Ammon's horn (tissue), 1 donor: Measurements from ENCODE around the gene ZDHHC8.

ENCODE experiments used
- DNase-seq: peaks from one replicate; pipeline ENCODE4 v3.0.0-alpha.2; 2016; ENCODE audit warnings: low spot score

ZDHHC8 gene

GRCh38 chr22:20164863-20165262 is 33.3 kb downstream of the ZDHHC8 start:
- no peak for DNase-seq

- DNase-seq: no peak
These were observed 33.8 kb downstream of the ZDHHC8 start for GRCh38 chr22:20165421-20165820.

GRCh38 chr22:20165913-20166312 is 34.3 kb downstream of the ZDHHC8 start:
- DNase-seq: no peak

- DNase-seq: no peak
These were observed 35.1 kb downstream of the ZDHHC8 start for GRCh38 chr22:20166703-20167102.

- no peak for DNase-seq
These were observed 36.2 kb downstream of the ZDHHC8 start for GRCh38 chr22:20167643-20168322.

GRCh38 chr22:20169253-20169822 is 37.7 kb downstream of the ZDHHC8 start:
- DNase-seq: no peak

GRCh38 chr22:20170170-20170569 is 38.6 kb downstream of the ZDHHC8 start:
- no peak for DNase-seq

GRCh38 chr22:20171288-20172140 is 39.9 kb downstream of the ZDHHC8 start:
- DNase-seq: no peak

GRCh38 chr22:20172141-20172613 is 40.6 kb downstream of the ZDHHC8 start:
- no peak for DNase-seq

GRCh38 chr22:20173246-20173645 is 41.6 kb downstream of the ZDHHC8 start:
- no peak for DNase-seq

GRCh38 chr22:20173772-20174171 is 42.2 kb downstream of the ZDHHC8 start:
- DNase-seq: no peak

- DNase-seq: no peak
These were observed 43.4 kb downstream of the ZDHHC8 start for GRCh38 chr22:20174785-20175596.

- no peak for DNase-seq
These were observed 43.9 kb downstream of the ZDHHC8 start for GRCh38 chr22:20175597-20175900.

GRCh38 chr22:20176421-20177085 is 44.9 kb downstream of the ZDHHC8 start:
- DNase-seq: no peak

- DNase-seq: no peak
These were observed 45.8 kb downstream of the ZDHHC8 start for GRCh38 chr22:20177217-20177911.

- no peak for DNase-seq
These were observed 46.7 kb downstream of the ZDHHC8 start for GRCh38 chr22:20178075-20178914.

GRCh38 chr22:20178915-20179227 is 47.3 kb downstream of the ZDHHC8 start:
- DNase-seq: no peak

- no peak for DNase-seq
These were observed 48.0 kb downstream of the ZDHHC8 start for GRCh38 chr22:20179455-20180244.

GRCh38 chr22:20180245-20180630 is 48.6 kb downstream of the ZDHHC8 start:
- DNase-seq: no peak

GRCh38 chr22:20180640-20181039 is 49.0 kb downstream of the ZDHHC8 start:
- no peak for DNase-seq
